HG03280 (cell line): ENCODE measurements around the gene FSIP1.

ENCODE experiments used
- ATAC-seq: cut with Tn5 transposase; IDR thresholded peaks from one replicate; pipeline ENCODE4 v1.9.1; 2021; ENCODE audit warnings: mild to moderate bottlenecking, moderate library complexity; ENCODE audit not compliant: unreplicated experiment

The FSIP1 gene

DNA sequence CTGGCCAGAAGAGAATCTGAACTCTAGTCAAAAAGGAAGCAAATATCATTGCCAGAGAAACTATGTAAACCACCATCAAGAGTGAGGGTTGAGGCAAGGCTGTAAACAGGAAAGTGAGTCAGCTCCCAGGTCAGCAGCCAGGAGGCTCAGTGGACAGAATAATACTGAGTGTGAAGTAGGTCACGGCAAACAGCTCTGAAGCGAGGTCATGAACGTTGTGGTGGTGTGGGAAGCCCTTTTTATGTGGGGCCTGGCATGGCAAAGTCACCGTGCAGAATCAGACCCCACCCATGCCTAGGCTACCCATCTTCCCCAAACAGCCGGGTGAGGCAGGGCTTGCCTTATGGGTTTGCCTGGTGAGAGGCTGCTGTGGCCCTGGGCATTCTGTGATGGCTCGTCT is 157.8 kb downstream of the FSIP1 start:
- peak; percentile 47 for ATAC-seq

DNA sequence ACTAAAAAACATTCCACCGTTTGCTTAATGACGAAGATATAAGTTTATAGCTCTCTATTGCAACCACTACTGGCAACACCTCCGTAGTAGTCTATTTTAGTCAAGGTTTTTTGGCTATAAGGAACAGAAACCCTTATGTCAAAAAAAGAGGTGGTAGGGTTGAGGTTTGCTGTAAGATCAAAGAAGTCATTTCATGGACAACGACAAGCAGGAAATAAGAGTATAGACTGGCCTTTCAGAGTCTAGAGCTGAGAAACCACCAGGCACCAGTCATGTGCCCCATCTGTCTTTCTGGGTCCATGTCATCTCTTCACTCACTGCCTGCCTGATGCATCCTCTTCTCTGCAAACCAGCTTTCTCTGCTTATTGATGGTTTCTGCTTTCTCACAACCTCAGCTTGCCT is 159.1 kb downstream of the FSIP1 start:
- ATAC-seq: peak; percentile 90

DNA sequence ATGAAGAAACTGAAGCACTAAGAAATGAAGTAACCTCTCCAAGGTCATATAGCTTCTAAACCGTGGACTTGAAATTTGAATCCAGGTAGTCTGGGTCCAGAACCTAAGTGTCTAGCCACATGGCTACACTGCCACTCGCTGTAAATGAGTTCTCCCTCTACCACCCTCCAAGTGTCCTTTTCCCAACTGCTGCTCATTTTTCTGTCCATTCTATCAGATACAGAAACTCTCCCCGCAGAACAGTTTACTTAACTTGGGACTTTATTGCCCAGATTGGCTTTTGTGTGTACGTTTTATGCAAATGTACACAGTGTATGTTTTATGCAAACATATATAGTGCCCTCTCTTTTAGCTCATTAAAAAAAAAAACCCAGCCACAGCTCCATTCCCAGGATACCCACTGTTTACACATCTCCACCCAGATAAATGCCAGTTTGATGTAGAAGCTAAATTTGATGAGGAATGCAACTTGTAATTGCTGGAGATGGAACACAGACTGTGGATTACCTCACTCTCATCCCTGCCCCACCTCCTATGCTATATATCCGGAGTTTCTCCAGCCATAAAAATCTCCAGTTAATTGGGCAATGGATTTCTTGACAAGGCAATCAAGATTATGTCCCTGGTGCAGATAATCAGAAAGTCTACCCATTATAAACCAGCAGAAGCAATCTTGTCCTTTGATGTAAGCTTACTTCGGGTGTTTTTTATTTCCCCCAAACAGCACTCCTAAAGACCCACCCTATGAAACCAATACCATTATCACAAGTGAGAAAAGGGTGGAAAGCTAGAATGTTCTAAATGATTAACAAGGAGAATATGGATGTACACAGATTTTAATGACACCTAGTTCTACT is 159.8 kb downstream of the FSIP1 start:
- ATAC-seq: no peak

DNA sequence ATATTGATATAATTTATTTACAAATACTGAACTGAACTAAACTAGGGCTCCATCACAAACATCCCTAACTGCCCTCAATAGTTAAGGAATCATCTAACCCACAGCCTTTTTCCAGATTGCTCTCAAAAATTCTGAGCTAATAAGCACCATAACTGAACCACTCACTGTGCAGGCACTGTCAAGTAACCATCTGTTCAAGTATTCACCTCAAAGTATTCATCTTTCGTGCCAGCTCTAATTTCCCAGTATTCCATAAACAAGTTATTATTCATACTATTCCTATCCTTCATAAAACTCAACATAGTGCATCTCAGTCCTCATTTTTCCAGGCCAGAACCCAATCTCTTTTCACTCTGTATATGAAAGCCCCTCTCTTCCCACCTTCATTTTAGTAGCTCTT is 160.7 kb downstream of the FSIP1 start:
- ATAC-seq: no peak

DNA sequence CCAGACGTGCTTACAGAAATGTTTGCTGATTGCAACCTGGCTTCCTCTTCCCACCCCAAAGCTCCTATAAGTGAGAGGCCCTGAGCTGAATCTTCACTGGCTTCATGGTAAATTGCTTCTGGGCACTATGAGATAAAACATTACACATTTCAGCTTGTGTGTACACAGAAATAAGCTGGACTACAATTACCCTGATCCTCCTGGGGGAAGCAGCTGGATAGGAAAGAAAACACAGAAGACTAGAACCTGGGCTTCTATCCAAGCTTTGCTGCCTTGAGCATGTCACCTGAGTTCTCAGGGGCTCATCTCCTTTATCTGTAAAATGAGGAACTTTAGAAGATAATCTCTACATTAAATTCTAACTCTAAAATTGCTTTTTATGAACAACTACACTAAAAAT is 161.4 kb downstream of the FSIP1 start:
- ATAC-seq: no peak

DNA sequence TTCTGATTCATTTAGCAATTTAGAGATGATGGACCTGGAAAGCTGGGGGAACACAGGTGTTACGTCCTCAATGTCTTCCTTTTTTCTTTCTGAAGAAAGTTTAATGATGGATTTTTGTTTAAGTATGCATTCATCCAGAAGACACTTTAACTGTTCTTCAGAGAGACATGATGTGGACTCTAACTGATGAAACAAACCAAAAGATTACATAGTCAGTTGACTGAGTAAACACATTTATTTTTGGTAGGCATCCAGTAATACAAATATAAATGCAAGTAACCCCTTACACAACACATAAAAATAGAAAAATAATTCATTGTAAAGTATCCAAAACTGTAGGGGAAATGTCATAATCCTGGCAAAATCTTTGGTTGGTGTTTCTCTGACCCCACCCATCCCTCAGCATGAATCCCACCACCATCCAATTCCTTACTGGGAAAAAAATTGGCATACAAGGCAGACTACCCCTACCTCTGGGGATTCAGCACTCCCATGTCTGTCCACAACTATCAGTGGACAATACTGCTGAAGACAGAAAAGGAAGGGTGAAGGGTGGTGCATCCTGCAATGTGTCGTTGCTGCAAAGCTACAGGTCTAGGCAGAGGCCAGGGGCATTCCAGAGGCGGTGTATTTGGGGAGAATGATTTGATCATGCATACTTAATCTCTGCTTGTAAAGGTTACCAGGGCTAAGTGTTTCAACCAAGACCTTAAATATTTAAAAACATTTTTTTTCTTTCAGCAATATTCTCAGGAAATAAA is 164.4 kb downstream of the FSIP1 start:
- ATAC-seq: no peak

DNA sequence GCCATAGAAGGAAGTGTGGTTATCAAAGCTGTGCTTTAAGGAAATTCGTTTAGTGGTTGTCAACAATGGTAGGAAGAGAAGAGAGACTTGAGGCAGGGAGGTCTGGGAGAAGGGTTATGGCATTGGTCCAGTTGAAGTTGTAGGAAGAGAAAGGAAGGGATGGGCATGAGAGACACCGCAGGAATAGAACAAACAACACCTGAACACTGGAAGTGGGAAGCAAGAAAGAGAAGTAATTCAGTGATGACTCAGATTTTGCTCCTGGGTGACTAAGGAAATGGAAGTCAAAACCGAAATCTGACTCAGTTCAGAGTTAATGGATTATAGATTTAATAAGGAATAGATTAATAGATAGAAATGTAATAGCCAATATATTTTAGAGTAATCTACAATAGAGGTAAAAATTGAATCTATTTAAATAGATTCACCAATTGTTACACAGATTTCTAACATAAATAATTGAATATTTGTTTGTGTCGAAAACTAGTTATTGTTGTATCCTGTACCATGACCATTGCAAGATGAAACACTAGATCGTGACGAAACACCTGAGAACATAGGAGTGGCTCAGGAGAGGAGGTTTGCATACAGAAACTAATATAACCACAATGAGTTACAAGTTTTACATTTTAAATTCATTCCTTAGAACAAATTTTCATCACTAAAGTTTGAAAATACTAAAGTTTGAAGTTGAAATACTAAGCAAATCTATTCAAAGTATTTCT is 165.7 kb downstream of the FSIP1 start:
- ATAC-seq: no peak

DNA sequence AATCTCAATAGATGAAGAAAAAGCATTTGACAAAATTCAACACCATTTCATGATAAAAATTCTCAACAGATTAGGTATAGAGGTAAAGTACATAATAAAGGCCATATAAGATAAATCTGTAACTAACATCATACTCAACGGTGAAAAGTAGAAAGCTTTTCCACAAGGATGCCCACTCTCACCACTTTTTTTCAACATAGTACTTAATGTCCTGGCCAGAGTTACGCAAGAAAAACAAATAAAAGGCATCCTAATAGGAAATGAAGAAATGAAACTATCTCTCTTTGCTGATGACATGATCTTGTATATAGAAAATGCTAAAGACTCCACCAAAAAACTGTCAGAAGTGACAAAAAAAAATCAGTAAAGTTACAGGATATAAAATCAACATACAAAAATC is 168.8 kb downstream of the FSIP1 start:
- no peak for ATAC-seq

DNA sequence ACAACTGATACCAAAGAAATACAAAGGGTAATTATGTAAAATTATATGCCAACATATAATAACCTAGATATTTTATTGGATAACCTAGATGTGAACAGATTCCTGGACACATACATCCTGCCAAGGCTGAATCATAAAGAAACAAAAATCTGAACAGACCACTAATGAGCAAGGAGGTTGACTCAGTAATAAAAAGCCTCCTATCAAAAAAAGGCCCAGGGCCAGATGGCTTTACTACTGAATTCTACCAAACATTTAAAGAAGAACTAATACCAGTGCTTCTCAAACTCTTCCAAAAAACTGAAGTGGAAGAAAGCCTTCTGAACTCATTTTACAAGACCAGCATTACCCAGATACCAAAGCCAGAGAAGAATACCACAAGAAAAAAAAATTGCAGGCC is 169.4 kb downstream of the FSIP1 start:
- ATAC-seq: no peak

DNA sequence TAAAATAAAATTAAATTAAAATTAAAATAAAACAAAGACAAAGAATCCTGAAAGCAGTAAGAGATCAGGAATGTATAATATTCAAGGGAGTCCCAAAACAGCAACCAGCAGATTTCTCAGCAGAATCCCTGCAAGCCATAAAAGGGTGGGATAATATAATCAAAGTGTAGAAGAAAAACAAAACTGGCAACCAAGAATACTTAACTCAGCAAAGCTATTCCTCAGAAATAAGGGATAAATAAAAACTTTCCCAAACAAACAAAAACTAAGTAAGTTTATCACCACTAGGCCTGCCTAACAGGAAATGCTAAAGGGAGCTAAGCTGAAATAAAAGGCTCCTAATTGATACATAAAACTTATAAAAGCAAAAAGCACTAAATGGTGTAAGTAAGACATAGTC is 172.0 kb downstream of the FSIP1 start:
- ATAC-seq: no peak

DNA sequence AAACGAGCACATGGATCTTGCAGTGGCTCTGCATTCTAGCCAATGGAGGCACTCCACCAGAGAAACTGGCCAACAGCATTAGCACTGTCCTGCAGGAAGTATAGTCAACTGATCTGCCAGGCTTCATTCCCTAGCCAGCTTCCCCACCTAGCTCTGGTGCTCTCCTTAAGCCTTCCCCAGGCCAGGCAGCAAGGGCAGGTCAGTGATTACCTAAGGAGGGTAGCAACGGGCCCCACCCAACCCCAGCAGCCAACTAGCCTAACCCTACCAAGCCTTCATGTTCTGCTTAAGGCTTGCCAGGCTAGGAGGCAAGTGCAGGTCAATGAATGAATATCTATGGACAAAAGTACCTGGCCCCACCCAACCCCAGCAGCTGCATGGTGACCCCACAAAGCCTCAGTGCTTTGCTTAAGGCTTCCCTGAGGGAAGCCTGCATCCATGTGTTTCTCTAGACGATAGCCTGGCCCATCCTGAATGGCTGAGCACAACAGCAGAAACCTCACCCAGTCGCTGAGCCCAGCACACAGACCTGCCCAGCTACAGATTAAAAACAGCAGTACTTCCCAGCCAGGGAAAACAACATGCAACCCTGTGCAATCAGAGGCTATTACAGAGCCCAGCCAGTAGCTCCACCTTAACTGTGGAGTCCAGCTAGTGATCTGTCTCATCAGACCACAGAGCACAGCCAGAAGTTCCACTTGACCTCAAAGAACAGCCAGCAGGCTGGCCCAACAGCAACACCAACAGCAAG is 173.3 kb downstream of the FSIP1 start:
- no peak for ATAC-seq

DNA sequence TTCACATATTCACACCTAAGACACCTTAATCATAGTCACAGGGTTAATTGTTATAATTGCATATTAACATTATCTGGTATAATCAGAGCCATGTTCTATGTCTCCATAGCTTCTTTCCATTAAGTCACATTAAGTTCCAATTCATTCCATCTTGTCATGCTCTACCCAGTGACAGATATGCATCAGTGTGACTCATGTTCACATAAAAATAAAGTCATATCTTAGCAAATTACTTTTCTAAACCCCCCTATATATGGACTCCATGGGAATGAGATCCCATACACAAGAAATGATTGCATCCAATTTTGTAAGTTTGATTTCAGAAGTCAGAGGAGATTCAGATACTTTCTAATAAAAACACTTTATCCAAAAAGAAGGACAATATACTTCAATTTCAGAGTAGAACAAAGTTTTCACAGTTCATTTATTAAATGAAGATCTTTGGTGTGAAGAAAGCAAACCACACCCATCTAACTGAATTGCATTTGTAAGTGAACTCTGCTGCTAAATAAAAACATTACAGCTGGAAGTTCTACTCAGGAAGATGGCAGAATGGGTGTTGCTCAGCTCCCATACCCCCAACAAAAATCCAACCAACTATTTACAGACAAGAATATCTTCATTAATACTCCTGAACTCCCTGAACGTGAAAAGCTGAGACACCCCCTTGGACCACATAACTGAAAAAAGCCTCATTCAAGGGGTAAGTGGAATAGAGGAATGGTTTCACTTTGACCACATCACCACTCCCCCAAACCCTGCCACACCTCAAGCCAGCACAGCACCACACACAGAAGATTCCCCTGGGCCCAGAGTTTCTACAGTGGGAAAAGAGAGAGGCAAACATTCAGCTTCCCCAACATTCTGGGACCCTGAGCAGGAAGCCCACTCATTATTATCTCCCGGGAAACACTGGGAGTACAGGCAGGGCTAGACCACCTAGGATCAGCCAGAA is 174.2 kb downstream of the FSIP1 start:
- ATAC-seq: no peak

DNA sequence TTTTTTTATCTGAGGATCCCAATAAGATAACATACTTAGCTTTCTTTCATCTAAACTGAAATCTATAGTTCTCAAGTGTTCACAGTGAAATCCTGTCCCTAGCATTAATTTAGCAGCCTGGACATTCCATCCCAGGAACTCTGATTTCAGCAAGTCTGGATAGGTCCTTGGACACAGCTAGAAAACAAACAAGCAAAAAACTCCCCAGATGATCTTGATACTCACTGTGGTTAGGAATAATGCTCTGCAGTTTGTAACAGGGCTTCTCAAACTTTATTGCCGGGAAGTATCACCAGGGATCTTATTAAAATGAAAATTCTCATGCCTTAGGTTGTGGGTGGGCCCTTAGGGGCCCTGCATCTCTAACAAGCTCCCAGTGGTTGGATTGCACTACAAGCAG is 177.5 kb downstream of the FSIP1 start:
- ATAC-seq: no peak

DNA sequence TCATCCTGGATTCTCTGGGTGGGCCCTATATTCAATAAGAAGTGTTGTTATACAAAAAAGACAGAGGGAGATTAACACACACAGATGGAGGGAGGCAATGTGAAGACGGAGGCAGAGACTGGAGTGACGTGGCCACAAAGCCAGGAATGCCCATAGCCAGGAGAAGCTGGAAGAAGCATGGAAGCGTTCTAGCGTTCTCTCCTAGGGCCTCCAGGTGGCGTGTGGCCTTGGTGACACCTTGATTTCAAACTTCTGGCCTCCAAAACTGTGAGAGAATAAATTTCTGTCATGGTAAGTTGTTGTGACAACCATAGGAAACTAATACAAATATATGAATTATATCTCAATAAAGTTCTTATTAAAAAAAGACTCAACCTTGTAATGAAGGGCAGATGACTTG is 180.5 kb downstream of the FSIP1 start:
- no peak for ATAC-seq

DNA sequence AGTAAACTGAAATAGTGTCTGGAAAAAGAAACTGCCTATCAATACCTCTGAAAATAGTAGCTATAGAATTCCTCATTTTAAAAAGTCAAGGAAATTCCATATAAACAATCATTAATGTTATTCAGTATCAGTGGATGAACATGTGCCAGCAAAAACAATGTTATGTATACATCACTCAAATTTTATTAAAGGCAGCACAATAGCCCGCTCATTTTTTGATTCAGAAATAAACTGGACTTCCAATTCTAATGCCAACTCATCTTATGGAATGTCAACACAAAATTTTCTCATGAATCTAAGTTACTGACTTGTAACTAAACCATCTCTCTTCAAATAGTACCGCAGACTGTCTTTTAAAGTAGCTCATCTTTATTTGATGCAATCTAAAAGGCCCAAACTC is 182.8 kb downstream of the FSIP1 start:
- ATAC-seq: no peak

DNA sequence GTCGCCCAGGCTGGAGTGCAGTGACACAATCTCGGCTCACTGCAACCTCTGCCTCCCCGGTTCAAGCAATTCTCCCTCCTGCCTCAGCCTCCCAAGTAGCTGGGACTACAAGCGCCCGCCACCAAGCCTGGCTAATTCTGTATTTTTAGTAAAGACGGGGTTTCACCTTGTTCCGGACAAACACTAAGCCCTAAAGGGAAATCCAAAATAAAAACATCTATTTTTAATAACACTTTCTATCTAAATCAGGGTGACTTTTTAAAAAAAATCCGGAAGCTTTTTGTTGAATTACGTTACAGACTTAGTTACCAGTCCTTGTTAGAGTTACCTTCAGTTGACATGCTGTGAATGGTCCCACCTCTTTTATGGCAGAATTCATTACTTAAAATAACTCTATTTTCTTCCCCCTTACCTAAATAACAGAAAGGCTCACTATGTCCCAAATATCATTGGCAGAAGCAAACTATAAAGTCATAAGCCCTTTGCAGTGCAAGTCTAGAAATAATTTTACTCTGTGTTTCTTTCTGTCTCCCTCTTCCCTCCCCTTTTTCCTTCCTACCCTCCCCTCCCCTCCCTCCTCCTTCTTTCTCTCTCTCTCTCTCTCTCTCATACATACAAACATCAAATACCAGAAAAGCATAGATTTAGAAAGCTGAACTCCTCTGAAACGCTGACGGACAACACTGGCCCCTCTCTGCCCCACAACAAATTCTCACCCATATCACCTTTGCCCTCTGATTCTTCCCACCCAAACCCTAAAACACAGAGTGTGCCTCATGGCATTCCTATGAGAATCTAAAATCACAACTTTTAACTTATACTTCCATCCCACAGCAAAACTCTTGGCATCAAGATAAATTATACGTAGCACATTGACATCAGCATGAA is 183.4 kb downstream of the FSIP1 start:
- no peak for ATAC-seq

DNA sequence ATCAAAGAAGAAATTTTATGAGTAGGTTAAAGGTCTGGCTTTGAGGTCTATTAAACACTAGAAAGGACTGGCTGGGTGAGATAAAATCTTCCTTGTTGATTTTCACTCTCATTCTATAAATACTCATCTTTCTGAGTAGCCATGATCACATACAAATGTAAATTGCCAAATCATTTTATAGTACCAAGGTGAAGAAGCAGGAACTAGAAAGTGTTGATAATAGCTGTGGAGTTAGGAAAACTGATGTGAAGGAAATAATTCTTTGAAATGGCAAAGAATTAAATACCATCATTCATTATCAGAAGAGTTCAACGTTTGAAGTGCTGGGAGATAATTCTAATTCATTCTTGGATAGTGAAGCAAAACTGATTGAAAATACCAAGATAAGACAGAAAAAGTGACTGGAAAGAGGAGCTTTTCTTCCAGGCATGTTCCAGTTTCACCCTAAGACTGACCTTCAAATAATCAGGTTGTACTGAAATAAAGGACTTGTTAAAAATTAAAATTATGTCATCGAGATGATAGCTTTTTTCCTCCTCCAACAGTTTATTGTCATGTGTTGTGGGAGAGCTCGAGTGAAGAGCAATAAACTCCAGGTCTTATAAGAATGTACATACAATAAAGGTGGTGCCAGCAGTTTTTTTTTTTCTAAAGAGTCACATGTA is 184.3 kb downstream of the FSIP1 start:
- ATAC-seq: no peak

DNA sequence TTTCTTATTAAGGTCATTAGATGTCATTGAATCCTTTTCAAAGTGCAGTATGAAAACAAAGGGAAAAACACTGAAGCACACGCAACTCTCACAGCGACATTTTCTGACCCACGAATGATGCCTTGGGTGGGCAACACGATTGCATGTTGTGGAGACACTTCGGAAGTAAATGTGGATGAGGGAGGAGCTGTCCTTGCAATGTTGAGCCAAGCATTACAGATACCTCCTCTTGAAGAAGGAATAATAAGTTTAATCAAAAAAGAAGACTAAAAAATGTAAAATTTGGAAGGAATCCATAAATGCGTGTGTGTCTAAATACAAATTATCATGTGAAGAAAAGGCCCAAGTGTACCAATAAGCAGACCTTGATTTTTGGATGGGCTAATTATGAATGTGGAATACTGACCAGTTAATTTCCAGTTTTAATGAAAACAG is 184.9 kb downstream of the FSIP1 start:
- ATAC-seq: no peak
